Measurements from ENCODE around the gene ZNF474. TPM values are rescaled to one million over a fixed set of nuclear protein-coding genes. Genes with fewer than 3 reads are reported as not detected.
"Not testable (repeated sequence)": the region's sequence is repeated elsewhere in the genome, so short reads cannot be mapped to it uniquely, and the experiment has no call there.

Gene ZNF474
- total RNA-seq, 3 donors from 2014 or later = 0.33 to 0.48 (median 0.44) TPM

DNA sequence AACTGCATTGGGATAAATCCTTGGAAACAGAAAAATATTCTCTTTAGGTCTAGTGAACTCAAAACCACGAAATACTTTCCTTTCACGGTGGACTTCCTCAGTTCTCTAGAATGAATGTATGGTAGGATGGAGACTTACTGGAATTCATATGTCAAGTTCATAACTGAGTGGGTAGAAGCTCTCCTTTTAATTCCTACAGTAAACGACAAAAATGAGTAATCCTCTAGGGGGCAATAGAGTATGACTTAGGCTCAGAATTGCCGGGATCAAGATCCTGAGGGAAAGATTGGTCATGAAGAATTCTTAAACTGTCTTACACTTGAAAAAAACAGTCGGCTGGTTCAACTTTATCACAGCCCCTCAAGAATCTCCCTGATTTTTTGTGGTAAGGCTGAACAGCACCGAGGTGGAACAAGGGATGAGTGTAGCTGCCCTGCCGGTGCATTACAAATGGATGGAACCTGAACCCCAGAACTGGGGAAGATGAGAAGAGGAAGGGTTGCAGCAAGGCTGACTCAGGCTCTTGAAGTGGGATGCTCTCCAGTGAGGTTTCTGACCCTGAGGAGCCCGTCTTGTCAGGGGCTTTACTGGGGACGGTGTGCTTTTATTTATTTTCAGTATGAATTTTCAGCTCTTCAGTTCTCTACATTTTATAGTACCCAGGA, 37.3 kb upstream of the ZNF474 start:
- H3K4me3 ChIP-seq = no peak overlapping the region
- no peaks in the 10 kb centered on the region for H3K27me3 ChIP-seq
- no peaks in the 10 kb centered on the region for H3K36me3 ChIP-seq
- intact Hi-C loops (cut with DNase I; ENCODE audit: low total_unique reads) = no loop called here
- DNase-seq (ENCODE audit: low spot score in 2 of 2) = no peak
- TF ChIP-seq POLR2AphosphoS5 (IDR thresholded peaks at IDR 0.05) = no peak
- TF ChIP-seq, protein P1, sequence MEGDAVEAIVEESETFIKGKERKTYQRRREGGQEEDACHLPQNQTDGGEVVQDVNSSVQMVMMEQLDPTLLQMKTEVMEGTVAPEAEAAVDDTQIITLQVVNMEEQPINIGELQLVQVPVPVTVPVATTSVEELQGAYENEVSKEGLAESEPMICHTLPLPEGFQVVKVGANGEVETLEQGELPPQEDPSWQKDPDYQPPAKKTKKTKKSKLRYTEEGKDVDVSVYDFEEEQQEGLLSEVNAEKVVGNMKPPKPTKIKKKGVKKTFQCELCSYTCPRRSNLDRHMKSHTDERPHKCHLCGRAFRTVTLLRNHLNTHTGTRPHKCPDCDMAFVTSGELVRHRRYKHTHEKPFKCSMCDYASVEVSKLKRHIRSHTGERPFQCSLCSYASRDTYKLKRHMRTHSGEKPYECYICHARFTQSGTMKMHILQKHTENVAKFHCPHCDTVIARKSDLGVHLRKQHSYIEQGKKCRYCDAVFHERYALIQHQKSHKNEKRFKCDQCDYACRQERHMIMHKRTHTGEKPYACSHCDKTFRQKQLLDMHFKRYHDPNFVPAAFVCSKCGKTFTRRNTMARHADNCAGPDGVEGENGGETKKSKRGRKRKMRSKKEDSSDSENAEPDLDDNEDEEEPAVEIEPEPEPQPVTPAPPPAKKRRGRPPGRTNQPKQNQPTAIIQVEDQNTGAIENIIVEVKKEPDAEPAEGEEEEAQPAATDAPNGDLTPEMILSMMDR (IDR thresholded peaks at IDR 0.05) = peak in 1 of 3 donors; percentile 26
- H3K27ac ChIP-seq = no peak overlapping the region
- no peaks in the 10 kb centered on the region for H3K9me3 ChIP-seq
- no peaks in the 10 kb centered on the region for H3K4me1 ChIP-seq

- Histone ChIP-seq H3K27me3 (no peaks in the 10 kb centered on the region), H3K27ac (no peak overlapping the region), H3K36me3 (no peaks in the 10 kb centered on the region), H3K4me1 (no peaks in the 10 kb centered on the region), H3K4me3 (no peak overlapping the region), H3K9me3 (no peaks in the 10 kb centered on the region)
- no peak for DNase-seq (ENCODE audit: low spot score in 2 of 2)
- intact Hi-C loops (cut with DNase I; ENCODE audit: low total_unique reads) = no loop called here
- TF ChIP-seq, protein P1 (IDR thresholded peaks at IDR 0.05) = no peak
- TF ChIP-seq POLR2A (IDR thresholded peaks at IDR 0.05) (no peak), POLR2AphosphoS5 (IDR thresholded peaks at IDR 0.05) (no peak)
Observed at GRCh38 chr5:122093415-122094180, 35.7 kb upstream of the ZNF474 start.

- H3K27ac ChIP-seq; H3K4me1 ChIP-seq; H3K4me3 ChIP-seq; DNase-seq (ENCODE audit: low spot score in 2 of 2); intact Hi-C loops (cut with DNase I; ENCODE audit: low total_unique reads); H3K9me3 ChIP-seq; H3K27me3 ChIP-seq; H3K36me3 ChIP-seq: not testable (repeated sequence)
Observed at GRCh38 chr5:122094251-122094650, 35.1 kb upstream of the ZNF474 start.

DNA sequence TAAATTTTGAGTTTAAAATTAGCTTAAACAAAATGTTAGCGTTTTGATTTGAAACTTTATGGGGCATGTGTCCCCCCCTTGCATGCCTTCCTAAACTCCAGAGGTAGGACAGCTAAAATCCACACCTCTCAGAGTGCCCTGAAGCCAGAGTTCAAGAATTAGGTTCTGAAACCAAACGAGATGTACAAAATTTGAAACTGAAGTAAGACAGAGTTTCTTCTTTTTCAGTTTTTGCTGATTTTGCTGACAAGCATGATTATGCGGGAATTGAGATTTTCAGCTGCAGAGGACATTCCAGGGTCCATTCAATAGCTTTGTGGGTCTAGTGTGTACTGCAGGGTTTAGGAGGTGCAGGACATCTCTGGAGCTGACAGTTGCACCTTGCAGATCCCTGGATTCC, 34.2 kb upstream of the ZNF474 start:
- no peak overlapping the region for H3K4me3 ChIP-seq
- H3K27me3 ChIP-seq = no peaks in the 10 kb centered on the region
- DNase-seq (ENCODE audit: low spot score in 2 of 2) = no peak
- intact Hi-C loops (cut with DNase I; ENCODE audit: low total_unique reads) = no loop called here
- H3K27ac ChIP-seq = no peak overlapping the region
- H3K36me3 ChIP-seq = no peaks in the 10 kb centered on the region
- TF ChIP-seq POLR2A (IDR thresholded peaks at IDR 0.05) = no peak
- TF ChIP-seq POLR2AphosphoS5 (IDR thresholded peaks at IDR 0.05) = no peak
- TF ChIP-seq, protein P1 (IDR thresholded peaks at IDR 0.05) = no peak
- no peaks in the 10 kb centered on the region for H3K4me1 ChIP-seq
- H3K9me3 ChIP-seq = no peaks in the 10 kb centered on the region

DNA sequence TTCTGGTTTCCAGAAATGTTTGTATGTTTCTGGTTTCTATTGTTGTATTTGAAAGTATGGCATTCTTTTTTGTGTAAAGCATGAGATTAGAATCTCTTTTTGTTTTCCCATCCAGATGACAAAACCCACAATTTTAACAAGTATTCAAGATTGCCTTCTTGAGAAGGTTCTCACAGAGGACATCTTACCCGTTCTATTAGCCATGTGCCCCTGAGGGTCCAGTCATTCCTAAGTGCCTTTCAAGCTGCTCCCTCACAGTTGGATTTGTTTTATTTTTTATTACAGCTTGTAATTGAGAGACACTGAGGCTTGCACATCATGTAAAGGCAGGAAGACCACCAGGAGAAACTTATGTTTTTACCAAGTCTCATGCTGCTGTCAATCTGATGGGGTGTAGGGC, 32.0 kb upstream of the ZNF474 start:
- Histone ChIP-seq H3K27me3 (no peaks in the 10 kb centered on the region), H3K9me3 (no peaks in the 10 kb centered on the region)
- intact Hi-C loops (cut with DNase I; ENCODE audit: low total_unique reads) = no loop called here

More for the DNA sequence above, 32.0 kb upstream of the ZNF474 start:
- TF ChIP-seq POLR2AphosphoS5 (IDR thresholded peaks at IDR 0.05) = no peak
- TF ChIP-seq POLR2A (IDR thresholded peaks at IDR 0.05) = no peak
- TF ChIP-seq, protein P1 (IDR thresholded peaks at IDR 0.05) = no peak
- DNase-seq (ENCODE audit: low spot score in 2 of 2) = no peak
- Histone ChIP-seq H3K4me1 (no peaks in the 10 kb centered on the region), H3K36me3 (no peaks in the 10 kb centered on the region), H3K4me3 (no peak overlapping the region), H3K27ac (no peak overlapping the region)
